HG02852 (cell line): ENCODE data around the gene PSG11.
"Not testable (repeated sequence)": the region's sequence is repeated elsewhere in the genome, so short reads cannot be mapped to it uniquely, and the experiment has no call there.

Source experiments
- ATAC-seq: cut with Tn5 transposase; IDR thresholded peaks from one replicate; pipeline ENCODE4 v1.9.1; 2021; ENCODE audit warnings: mild to moderate bottlenecking, moderate library complexity; ENCODE audit not compliant: unreplicated experiment

Gene PSG11

DNA sequence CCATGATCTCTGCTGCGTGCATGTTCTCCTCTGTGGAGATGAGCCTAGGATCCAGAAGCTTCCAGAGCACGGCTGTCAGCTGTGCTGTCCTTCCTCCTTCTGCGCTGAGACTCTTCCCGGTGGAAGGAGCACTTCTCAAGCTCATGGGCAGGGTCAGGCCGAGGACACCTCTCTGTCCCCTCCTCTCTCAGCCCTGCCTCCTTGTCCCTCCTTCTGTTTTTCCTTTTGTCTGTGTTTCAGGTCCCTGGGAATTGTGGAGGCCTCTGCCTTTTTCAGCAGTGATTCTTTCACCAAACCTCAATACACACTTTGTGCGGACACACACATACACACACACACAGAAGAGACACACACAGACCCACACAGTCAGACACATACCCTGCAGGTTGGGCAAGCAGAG, at the start of gene PSG11:
TSS of gene PSG11 (minus strand) at position 101 of the 400 bp plus-strand sequence. CDS start at position 4, 97 bp downstream.
- not testable (repeated sequence) for ATAC-seq

DNA sequence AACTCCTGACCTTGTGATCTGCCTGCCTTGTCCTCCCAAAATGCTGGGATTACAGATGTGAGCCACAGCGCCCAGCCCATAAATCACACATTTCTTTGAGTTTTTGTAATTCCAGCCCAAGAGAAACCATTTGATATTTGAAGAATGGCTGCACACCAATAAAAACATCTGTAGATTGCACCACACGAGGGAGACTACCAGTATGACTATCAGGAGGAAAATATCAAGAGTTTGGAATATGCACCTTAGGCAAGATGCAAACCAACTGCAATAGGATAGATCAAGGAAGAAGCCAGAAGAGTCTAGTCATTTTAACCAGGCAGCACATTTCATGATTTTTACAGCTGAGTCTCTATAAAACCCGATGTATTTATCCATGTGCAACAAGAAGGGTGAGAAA, 36.1 kb upstream of the PSG11 start:
- not testable (repeated sequence) for ATAC-seq

- not testable (repeated sequence) for ATAC-seq
These were observed 35.1 kb upstream of the PSG11 start for GRCh38 chr19:43061326-43061725.

DNA sequence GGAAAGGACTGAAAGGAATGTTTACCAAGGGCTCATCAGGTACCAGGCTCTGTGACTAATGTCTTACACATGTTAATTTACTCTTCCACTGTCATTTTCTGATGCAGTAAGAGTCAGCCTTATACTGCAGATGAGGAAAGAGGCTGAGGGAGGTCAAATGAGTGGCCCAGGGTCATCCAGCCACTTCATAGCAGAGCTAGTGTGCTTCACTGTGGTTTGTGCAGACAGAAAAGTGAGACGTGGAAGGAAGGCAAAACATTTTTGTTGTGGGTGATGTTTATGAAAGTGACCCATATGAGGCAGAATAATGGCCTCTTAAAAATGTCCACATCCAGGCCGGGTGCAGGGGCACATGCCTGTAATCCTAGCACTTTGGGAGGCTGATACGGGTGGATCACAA, 34.0 kb upstream of the PSG11 start:
- ATAC-seq, result not testable (repeated sequence)

- not testable (repeated sequence) for ATAC-seq
These were observed 33.2 kb upstream of the PSG11 start for GRCh38 chr19:43059482-43059881.

DNA sequence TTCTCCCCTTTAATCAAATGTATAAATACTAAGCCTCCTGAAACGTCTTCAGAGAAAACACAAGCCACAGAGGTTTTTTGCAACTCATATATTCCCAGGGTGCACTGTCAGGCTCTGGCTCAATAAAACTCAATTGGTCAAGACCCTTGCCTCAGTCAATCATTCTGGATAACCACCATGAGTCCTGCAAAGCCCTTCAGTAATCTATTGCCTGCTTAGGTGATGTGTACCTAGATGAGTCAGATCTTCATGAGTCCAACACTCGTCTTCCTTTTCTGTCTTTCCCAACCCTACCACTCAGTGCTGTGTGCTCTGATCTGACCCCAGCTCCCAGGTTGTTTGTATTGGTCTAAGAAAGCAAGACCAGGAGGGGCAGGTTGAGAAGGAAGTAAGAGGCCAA, 32.2 kb upstream of the PSG11 start:
- not testable (repeated sequence) for ATAC-seq

- not testable (repeated sequence) for ATAC-seq
These were observed 21.7 kb upstream of the PSG11 start for GRCh38 chr19:43047966-43048365.

- not testable (repeated sequence) for ATAC-seq
These were observed 20.3 kb upstream of the PSG11 start for GRCh38 chr19:43046578-43046977.

GRCh38 chr19:43043492-43044180, 17.4 kb upstream of the PSG11 start:
- ATAC-seq, result not testable (repeated sequence)

DNA sequence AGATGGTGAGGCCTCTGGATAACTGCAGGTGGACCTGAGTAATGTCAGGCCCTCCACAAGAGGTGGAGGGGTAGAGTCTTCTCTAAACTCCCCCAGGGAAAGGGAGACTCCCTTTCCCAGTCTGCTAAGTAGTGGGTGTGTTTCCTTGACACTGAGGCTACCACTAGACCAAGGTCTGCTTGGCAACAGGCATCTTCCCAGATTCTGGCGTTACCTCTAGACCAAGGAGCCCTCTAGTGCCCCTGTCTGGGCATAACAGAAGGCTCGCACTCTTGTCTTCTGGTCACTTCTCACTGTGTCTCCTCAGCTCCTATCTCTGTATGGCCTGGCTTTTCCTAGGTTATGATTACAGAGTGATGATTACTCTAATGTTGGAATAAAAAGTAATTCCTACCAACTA, 5.4 kb upstream of the PSG11 start:
- not testable (repeated sequence) for ATAC-seq

DNA sequence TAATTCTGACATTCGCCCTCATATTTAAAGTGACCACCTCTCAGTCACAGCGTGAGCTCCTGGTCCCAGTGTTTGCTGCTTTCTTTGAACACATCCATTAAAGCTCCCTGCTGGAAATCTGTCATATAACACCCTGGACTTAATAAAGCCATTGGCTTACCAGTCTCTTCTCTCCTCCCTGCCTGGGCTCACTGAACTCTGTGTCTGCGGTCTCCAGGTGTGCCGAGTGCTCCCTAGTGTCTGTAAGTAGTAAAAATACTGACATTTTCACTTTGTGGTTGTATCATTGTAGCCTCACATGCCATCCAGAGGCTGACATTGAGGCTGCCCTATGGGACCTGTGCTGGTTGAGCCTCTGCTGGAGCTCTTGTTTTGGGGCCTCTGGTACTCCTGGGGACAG, 2.6 kb upstream of the PSG11 start:
- no peak for ATAC-seq

- ATAC-seq, result not testable (repeated sequence)
These were observed 1.7 kb upstream of the PSG11 start for GRCh38 chr19:43027985-43028384.

DNA sequence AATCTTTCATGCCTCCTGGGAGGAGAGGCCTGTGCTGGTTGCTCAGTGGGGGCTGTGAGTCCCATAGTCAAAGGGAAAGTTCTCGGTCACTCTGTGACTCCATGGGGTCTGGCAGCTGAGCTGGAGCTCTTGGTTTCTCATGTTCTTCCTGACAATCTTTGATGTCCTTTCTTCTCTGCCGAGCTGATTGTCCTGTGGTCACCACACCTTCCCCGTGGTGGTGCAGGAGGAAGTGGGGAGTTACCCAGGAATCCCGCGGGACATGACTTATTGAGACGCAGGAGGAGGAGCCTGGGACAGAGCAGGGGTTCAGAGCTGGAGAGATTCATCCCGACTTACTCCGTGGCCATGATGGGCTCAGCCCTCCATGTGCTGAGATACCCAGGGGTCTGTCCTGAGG, 792 bp upstream of the PSG11 start:
- ATAC-seq, result not testable (repeated sequence)

DNA sequence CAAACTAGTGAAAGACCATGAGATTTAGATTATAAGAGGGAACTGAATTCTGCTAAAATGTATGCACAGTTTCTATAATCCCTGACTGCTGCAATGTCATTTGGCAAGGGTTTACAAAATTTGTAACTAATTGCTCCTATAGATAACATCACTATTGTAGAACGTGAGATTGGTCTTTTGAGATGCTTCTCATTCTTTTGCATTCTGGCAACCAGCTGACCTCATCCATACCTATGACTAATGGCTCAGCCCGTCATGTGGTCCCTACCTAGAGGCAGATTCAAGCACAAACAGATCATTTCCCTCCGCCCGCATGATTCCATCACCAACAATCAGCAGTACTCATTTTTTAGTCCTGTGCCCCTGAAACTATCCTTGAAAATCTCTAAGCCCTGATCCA, 4.2 kb downstream of the PSG11 start:
- ATAC-seq, result not testable (repeated sequence)

GRCh38 chr19:43021629-43022028, 4.6 kb downstream of the PSG11 start:
- not testable (repeated sequence) for ATAC-seq

DNA sequence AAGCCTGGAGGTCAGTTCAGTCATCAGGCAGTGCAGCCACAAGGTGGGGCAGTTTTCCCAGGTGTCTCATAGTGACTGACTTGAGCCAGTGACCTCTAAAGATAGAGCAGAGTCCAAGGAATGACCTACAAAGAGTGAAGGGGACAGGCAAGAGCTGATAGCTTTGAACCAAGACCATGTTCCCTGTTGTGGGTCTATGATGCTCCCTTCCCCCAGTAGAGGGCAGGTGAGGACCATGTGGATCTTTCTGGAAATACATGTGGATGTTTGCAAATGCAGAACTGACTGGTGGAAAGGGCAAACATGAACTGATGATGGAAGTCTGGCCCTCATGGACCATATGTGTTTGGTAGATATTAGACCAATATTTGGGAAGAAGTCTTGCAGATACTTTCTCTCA, 6.7 kb downstream of the PSG11 start:
- not testable (repeated sequence) for ATAC-seq

- not testable (repeated sequence) for ATAC-seq
These were observed 20.4 kb downstream of the PSG11 start for GRCh38 chr19:43005841-43006240.

DNA sequence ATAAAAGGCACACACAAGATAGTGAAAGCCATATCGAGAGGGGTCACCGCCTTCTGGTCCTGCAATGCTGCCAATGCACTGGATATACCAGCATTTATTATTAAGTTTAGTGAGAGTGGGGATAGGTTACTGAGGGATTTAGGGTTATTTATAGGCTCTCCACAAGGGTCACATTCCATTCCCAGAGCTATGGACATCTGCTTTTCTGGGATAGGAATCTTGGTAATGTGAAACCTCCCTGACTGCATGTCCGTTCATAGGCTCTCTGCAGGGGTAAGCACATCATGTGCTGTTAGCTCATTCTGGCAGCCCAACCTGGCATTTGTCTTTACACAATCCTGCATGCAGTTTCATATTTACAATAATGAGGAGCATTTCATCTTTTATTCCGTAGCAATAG, 21.4 kb downstream of the PSG11 start:
- ATAC-seq, result not testable (repeated sequence)

DNA sequence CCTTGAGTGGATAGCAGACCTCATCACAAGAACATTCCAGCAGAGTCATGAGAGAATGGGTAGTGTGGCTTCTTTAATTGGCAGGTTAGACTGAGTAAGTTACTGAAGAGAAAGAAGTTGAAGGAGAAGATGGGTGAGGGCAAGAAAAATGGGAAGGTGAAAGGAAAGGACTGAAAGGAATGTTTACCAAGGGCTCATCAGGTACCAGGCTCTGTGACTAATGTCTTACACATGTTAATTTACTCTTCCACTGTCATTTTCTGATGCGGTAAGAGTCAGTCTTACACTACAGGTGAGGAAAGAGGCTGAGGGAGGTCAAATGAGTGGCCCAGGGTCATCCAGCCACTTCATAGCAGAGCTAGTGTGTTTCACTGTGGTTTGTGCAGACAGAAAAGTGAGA, 22.6 kb downstream of the PSG11 start:
- not testable (repeated sequence) for ATAC-seq

DNA sequence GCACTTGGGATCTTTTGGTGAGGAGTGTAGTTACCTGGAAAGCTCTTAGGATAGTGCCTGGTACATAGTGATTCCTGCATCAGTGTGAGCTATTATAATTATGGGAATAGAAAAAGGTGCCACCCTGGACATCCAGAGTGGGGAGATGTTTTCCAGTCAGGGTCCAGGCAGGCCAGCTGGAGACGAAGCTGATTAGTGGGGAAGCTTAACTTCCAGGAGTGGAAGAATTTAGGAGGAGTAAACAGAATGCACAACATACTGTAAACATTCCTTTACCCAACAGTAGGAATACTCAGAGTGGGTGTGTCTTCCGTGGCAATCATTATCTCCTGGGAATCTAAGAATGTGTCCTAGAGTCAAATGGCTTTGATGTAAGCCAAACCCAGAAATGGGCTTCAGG, 23.3 kb downstream of the PSG11 start:
- ATAC-seq, result not testable (repeated sequence)

- ATAC-seq, result not testable (repeated sequence)
These were observed 30.1 kb downstream of the PSG11 start for GRCh38 chr19:42996161-42996560.

GRCh38 chr19:42992029-42992604, 34.2 kb downstream of the PSG11 start:
- ATAC-seq, result not testable (repeated sequence)
